Stimulated activated CD4-positive, alpha-beta T cell treated with anti-CD3 and anti-CD28 coated beads, Interleukin-4, amount 100 ng/mL, for 48 hours (primary cell): ENCODE measurements around the gene GMDS.

Experiments used
- DNase-seq, 2 donors: peaks; one replicate each; pipeline ENCODE4 v3.0.0-alpha.2; 2020; ENCODE audit warnings: low read depth in 2 of 2

GMDS gene

DNA sequence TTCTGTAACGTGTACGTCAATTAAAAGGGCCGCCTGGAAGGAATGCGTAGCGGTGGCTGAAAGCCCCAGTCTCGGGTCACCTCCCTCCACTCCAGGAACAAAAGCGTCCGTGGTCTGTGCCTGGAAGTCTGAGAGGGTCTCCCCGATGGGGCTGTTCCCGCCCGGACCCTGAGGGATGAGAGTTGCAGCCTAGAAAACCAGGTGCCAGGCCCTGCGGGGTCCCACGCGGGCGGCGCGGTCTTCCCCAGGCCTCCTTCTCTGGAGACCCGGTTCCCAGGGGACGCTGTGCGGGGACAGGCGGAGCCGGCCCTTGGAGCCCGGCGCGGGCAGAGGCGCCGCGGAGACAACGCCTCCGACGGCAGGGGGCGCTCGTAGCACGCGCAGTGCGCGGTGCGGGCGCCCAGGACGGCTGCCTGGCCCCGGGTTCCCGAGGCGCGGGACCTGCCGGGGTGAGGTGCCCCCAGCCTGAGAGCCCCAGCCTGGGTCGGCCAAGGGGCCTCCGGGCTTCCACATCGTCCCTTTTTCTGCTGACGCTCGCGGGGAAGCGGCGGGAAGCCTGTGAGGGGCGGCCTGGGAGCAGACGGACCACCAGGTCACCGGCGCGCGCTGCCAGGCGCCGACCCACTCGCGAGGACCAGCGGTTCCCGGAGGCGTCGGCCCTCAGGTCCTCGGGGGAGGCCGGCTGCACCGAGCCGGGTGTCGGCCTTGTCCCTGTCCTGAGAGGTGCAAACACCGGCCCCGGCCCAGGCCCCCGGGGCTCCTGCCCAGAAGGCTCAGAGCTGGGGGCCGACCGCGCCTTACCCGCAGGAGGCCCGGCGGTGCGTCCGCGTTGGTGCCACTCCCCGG, 641.0 kb downstream of the GMDS start:
- DNase-seq, result peak; percentile 47 to 65

DNA sequence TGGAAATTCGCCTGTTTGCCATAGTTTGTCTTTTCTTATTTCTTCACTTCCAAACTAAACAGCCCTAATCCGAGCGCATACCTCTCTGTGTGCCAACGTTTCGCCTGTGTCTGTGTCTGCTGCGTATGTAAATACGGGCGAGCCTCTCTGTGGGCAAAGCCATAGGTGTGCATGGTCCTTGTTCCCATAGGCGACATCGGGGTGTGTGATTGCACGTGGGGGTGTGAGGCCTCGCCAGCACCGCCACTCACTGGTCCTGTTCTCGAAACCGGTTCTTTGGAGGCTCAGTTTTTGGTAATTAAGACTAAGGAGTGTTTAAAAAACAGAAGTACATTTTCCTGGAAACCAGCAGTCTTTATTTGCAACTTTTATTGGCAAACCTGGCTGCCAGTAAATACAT, 641.7 kb downstream of the GMDS start:
- no peak for DNase-seq

DNA sequence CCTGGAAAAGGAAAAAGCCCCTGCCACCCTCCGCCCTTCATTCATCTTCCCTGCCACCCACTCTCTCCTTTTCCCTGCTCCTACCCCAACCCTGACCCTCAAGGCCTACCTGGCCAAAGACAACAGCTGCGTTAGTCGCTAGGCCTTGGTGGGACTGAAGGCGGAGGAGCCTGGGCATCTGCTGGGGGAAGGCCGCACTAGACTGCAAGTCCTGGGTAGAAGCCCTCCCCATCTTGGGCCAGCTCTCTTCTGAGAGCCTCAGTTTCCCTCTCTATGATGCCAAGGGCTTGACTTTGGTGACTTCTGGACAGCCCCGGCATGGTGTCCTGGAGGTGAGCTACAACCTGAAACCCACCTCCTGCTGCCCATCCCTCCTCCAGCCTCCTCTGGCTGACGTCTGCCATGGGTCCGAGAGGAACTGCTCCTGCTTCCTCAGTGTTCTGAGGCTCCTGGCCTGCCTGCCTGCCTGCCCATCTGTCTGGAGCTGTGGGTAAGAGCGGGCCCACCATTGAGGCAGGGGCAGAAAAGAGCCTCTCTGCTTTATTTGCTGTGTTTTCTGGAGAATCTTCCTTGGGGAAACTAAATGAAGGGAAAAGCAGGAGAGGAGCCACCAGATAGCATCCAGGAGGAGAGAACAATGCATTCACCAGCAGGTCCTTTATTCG, 643.2 kb downstream of the GMDS start:
- no peak for DNase-seq

DNA sequence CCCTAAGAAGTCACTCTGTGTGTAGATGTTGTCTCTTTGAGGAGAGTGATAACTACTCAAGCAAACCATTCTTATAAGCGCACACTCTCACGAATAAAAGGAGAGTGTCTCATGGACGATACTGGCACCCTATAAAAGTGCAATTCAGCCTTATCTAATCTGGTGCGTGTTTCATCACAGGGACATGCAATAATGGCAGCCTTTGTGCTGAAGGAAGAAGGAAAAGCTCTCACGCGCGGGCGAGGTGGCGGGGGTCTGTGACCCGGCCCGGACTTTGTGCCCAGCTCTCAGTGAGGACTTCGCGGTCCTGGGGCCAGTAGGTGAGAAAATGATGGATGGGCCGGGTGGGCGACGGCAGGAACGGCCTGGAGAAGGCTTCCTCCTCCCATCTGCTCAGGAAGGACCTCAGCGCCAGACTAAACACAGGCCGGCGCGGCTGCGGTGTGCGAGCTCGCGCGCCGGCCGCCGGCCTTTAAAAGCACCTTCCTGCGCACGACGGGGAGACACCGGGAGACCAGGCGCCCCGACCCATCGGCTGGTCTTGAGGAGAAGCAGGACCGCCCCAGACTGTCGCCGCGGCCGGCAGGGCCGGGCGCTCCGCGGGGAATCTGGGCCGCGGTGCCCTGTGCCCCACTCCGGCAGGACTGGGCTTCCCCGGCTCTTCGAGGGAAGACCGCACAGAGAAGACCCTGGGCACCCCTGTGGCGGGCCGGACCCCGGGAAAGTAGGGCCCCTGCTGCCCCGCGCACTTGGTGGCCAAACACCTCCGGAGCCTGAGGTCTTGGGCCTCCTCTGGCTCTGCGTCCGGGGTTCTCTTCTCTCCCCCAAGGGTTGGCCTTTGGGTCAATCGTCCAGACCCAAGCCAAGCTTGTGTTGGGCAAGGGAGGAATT, 644.0 kb downstream of the GMDS start:
- no peak for DNase-seq

DNA sequence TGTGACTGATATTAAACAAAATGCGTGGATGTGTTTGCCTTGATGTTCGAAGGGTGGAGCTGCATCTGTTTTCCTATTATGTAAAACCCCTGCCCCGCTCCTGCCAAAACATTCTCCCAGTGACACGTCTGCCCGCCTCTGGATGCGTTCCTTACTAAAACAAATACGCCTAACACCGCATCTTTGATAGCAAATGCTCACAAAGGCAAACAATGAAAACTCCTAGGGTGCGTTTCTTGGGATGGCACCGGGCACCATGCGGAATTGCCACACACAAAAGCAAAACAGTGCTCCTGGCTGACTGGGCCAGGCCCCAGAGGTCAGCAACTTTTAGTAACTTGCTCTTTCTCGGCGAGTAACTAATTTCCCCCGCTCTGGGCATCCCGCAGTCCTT, 644.6 kb downstream of the GMDS start:
- no peak for DNase-seq

DNA sequence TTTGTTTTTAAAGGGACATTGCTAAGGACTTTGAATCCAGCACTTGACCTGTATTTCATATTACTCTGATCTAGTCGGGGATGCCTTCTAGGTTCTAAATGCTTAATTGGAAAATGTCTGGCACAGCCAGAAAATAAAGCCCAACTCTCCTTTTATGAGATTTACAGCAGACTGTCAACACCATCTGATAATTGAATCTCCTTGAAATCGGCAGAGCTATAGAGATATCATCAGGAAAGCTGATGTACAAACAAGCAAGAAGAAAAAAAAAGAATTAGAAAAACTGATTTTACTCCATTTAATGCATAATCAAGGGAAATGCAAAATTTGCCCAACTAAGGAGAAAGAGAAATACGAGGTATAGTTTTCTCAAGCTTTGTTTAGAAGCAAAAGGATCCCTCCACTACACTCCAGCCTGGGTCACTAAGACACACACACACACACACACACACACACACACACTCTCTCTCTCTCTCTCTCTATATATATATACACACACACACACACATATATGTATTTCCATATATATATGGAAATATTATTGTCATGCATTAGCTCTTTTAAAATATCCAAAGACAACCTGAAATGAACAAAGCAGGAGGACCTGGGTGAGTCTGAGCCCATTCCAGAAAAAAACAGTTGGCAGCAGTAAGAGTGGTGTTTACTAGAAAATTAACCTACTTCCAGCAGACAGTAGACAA, 645.2 kb downstream of the GMDS start:
- DNase-seq, result no peak

DNA sequence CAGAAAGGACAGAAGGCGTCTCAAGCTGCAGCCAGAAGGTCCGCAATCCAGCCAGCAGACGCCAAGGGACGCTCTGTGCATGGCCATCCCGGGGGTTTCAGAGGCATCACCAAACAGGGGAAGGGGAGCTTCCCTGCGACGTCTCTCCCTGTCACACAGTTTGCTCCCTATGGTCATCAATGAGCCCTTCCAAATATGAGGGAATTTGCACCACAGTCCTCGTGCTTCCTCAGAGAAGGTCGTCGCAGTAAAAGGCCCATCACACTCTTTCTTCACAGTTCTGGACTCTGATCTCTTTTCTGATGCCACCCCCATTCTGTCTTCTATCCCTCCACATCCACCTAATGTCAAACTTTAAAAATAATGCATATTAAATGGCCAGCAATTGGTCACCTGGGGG, 645.9 kb downstream of the GMDS start:
- DNase-seq, result no peak

DNA sequence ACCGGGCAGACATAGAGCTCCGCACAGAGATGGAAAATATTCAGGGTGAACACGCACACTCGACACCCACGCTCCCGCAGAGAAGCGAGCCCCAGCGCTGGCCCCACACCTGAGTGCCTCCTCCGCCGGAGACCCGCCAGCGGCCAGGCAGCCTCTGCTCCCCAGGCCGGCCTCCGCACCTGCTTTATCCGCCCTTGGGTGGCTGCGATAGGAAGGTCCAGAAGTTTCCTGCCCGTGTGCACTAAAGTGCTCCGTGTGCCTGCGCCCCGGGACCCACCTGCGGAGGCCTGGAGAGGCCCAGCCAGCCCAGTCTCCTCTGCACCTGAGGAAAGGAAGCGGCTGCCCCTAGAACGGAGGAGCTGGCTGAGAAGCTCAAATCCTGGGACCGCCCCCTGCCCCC, 646.5 kb downstream of the GMDS start:
- no peak for DNase-seq

DNA sequence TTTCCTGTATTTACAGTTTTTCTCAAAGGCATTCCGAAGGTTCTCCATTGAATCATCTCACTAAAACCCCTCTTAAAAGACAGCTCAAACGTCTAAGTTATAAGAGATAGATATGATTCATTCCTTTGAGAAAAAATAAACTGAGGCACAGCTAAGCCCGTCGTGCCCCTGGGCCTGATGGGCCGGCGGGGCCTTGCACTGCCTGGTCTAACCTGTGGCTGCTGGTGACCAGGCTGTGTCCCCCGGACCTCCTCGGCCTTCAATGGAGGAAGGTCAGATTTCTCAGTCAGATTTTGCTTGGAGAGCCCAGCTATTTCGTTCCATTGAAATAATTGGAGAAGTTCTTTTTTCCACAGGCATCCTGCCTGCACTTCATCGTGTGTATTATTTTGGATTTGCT, 647.0 kb downstream of the GMDS start:
- DNase-seq, result no peak

DNA sequence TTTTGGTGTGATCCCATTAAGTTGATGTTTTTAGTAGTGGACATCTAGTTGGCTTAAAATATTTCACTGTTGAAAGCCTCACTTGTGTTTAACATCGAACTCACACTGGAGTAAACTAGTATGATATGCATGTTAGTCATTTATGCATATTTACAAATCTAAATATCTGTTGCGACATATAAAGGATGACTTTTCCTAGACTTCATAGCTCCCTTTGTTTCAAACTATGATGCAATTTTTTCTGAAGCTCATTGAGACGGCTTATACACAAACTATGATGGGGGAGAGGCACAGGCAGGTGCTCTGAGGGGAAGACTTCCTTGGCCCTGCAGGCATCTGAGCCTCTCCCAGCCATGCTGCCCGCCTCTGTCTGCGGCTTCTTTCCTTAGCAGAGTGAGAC, 647.5 kb downstream of the GMDS start:
- no peak for DNase-seq

DNA sequence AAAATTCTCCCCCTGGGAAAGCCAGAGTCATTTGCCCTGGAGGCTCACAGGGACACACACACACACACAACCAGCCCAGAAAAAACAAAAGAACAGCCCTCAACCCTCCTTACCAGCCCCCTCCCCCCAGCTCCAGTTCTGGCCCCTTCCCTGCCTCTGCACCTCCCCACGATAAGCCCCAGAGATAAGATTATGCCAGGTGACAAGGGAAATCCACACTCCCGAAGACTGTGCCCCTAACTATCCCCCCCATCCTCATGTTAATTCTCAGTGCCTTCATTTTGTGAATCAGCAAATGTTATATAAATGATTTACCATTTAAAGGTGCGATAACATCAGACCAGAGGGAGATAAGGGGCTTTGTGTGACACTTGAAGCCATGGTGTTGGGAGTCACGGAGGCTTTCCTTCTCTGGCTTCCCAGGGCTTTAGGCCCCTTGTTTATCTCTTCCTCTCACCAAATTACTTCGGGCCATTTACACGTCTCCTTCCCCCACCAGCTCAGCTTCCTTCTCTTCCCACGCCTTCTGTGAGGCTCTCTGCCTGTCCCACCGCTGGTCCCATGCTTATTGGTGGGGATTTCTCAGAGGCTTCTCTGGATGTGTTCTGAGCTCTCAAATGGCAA, 648.2 kb downstream of the GMDS start:
- no peak for DNase-seq

DNA sequence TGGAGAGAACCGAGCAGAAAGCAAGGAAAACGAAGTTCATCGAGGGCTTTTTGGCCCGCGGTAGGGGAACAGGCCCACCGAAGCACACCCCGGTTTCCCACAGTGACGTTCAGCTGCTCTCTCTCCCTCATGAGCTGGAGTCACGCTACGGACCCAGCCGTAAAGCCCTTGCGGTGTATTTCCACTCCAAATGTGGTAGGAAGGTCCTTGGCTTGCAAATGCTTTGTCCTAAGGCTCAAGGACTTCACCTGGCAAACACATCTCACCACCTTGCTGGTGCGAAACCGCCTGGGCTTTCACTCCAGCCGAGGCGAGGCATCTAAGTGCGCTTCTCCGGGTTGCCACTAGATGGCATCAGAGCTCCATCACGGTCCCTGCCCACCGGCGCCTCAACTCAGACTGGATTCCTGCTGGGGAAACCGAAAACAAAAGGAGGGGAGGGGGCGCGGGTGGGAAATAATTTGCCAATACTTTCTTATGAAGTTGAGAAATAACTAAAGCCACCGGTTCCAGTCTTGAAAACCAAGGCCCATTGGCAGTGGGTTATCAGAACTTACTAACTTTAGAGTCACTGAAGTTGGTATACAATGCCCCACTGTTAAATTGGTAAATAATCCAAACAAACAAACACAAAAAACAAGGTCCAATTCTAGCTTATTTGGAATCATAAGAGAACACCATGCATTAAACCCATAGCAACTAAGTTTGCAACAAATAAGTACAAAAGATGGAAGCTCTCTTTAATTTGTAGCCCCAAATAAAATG, 649.1 kb downstream of the GMDS start:
- peak in 1 of 2 donors; percentile 57 for DNase-seq

DNA sequence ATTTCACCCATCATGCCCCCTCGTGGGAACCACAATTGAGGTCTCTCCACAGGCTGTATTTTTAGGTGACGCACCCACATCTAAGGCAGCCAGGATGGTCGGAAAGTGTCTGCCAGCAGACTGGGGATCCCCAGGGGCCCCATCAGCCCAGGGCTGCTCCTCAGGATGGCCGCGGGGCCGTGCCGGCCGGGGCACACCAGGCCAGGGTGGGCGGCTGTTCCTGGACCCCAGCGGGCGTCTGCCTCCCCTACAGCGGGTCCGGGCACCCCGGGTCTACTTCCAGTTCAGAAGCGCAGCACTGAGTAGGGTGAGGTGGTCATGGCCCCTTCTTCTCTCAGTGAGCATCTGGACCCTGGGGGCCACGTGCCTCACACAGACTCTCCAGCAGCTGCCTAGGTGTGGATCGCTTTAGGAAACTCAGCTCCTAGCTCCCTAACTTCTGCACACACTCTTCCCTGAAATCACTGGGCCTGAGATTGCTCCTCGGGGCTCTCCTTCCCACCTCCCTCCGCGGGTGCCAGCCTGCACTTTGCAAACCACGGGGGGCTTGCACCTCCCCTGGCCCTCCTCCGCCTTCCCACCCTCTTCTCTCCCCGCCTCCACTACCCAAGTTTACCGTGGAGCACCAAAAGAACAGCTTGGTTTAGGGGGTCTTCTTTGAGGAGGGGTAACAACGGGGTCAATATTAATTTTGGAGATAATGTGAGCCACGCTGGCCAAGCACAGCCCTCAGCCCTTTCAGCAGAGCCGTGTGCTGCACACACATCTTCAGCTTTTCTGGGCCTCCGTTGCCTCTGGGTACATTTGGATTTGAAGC, 649.9 kb downstream of the GMDS start:
- DNase-seq, result no peak

DNA sequence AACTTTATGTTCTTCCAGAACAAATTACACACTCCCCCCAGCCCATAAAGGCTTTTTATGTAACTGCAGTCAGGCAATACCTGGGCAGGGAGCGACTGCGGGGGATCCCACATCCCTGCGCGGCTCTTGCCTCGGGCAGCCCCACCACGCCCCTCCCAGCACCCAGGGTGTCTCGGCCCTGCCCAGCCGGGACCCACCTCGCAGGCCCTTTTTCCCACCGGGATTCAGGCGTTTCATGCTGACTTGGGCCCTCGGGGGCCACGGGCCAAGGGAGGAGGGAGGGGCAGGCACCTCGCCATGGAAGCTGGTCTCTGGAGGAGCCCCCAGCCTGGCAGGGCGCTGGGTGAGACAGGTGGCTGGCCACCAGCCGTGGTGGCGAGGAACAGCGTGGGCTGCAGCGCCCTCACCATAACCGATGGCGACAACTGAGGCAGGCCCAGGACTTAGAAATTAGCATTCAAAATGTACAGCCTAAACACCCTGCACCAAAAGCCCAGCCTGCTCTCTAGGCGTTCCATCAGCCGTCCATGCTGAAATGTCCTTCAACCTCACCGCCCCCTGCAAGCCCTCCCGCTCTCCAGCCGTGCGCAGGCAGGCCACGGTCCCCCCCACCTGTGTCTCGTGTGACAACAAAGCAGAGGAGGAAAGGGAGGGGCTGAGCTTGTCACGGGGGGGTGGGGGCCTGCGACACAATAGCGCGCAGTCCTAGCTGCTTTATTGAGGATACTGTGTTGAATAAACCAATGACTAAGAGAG, 650.8 kb downstream of the GMDS start:
- no peak for DNase-seq

DNA sequence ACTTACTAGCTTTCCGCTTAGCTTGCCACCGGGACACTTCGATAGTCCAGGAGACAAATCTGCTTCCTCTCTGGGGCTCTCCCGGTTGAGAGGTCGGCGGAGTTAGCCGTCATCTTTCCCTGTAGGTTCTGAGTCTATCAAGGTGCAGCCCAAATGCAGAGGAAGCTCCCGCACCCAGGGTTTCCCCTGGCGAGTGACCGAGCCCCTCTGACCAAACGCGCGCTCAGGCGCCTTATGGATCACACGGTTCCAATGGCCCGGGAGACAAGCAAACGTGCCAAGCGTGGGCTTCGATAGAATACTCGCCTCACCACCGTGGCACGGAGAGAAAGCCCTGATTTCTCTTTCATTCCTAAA, 651.5 kb downstream of the GMDS start:
- DNase-seq, result no peak

DNA sequence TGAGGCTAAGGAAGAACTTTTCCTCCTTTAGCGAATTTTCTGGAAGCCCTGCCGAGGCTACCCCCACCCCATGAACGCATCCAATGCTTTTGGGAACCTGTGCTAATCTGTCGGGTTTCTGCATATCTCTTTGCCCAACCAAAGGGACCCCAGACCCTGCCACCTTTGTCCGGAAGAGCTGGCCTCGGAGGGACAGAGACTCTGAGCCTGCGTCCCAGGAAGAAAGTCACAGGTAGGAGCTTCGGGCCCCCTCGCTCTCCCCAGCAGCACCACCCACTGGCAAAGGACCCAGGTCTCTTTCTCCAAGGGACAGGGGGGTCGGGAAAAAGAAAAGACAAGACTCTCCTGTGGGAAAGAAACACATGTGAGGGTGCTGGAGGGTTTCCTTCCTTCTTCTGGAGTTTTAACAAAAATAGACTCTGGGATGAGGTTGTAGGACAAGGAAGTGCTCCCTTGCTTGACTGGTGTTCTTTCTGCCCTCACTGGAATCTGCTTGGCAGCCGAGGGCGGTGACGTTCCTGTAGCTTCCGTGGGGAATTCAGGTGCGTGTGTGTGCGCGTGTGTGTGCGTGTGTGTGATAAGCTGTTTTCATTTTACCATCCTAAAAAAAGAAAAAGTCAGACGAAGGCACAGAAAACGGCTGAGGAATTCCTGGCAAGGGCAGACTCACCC, 652.0 kb downstream of the GMDS start:
- no peak for DNase-seq

DNA sequence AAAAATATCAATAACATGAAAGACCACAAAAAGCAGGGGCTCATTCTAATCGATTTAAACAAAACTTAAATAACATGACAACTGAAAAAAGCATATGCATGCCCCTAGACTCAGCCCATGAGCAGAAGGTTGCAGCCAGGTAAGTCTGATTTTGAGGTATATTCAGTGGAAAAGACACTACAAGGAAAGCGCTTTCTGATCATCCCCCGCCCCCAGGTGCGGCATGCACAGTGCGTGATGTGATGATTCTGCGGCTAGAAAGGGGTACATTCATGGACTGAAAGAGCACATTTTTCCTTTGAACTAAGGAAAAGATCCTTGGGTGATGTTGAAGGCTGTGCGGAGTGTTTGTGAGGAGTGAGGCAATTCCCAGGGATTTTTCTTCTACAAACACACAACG, 652.6 kb downstream of the GMDS start:
- no peak for DNase-seq

DNA sequence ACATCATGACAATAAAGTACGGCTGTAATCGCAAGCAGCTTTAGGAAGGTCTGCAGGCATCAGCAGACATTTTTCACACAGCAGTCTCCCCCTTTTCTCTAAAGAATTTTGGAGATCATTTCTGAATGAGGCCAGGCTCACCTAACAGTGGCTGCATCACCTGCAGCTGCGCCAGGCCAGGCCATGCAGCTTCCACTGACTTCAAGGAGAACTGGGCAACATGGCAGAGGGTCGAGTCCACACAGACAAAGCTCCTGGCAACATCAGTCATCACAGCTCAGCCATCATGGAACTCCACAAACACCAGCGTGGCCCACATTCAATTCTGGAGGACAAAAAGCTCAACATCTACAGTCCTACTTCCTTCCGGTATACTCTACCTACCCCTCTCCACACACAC, 653.5 kb downstream of the GMDS start:
- DNase-seq, result no peak

DNA sequence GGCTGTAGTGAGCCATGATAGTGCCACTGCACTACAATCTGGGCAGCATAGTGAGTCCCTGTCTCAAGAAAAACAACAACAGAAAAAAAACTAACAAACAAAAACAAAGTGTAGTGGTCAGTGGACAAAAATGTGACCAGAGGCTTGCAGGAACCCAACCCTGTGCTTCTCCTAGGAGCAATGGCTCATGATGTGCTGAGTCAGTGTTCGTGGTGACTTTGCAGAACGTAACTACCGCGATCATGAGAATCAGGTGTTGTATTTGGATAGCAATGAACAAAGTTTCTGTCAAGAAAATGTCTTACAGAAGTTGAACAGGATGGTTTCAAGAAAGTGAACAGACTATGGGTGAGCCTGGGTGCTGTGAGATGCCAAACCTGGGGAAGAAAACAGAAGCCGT, 654.2 kb downstream of the GMDS start:
- no peak for DNase-seq
